HEK293 (cell line): ENCODE measurements around the gene KIF5A.
A peak's percentile ranks its signal among the peaks of the same experiment; 100 is the strongest.

ENCODE experiments used
- CTCF ChIA-PET: fragments of 350-600 bp; formaldehyde crosslinking; extraction: SDS; loops from one replicate; lab custom pipeline; 2021; ENCODE audit warnings: antibody characterized with exemption; lab: Yijun Ruan, JAX
- POLR2A ChIA-PET: fragments of 300-600 bp; formaldehyde crosslinking; extraction: SDS; loops from one replicate; lab custom pipeline; 2020; ENCODE audit warnings: antibody characterized with exemption, inconsistent platforms; lab: Yijun Ruan, JAX
- H3K27ac ChIP-seq: fragments of 200-500 bp; sonication (Bioruptor generic); 2 replicates; pipeline ENCODE4 v1.5.1; 2014; ENCODE audit warnings: low read depth, low read length, control low read depth, inconsistent platforms; ENCODE audit errors: extremely low read depth
- H3K36me3 ChIP-seq, 2 experiments: fragments of 200-500 bp in 1 of 2; sonication (Bioruptor generic) in 1 of 2; 1 replicate in 1 of 2; 2 replicates in 1 of 2; pipeline ENCODE4 v1.5.1; 2014 to 2017; ENCODE audit warnings: inconsistent platforms in 2 of 2, low read length in 2 of 2; ENCODE audit not compliant: control insufficient read depth in 2 of 2, insufficient read depth in 1 of 2
- H3K4me1 ChIP-seq: fragments of 200-500 bp; sonication (Bioruptor generic); 2 replicates; pipeline ENCODE4 v1.5.1; 2014; ENCODE audit warnings: mild to moderate bottlenecking, low read length, inconsistent platforms; ENCODE audit not compliant: control insufficient read depth, insufficient read depth
- H3K4me3 ChIP-seq: 2 replicates; pipeline ENCODE4 v1.5.1; 2011; ENCODE audit warnings: low read depth, mild to moderate bottlenecking, control low read depth, low read length, moderate library complexity
- H3K9me3 ChIP-seq: fragments of 200-500 bp; sonication (Bioruptor generic); 2 replicates; pipeline ENCODE4 v1.5.1; 2014; ENCODE audit warnings: low read depth, low read length, inconsistent platforms; ENCODE audit not compliant: control insufficient read depth, insufficient read depth
- EGR2 ChIP-seq: fragments of 450-650 bp; formaldehyde crosslinking; IDR thresholded peaks from 2 replicates; pipeline ENCODE4 v1.5.1; 2016; ENCODE audit warnings: low read depth, missing biosample characterization, missing genetic modification characterization
- GFI1B ChIP-seq: fragments of 450-650 bp; formaldehyde crosslinking; IDR thresholded peaks from 2 replicates; pipeline ENCODE4 v1.5.1; 2016; ENCODE audit warnings: missing biosample characterization, missing genetic modification characterization
- GLIS1 ChIP-seq: fragments of 450-650 bp; formaldehyde crosslinking; IDR thresholded peaks from 2 replicates; pipeline ENCODE4 v1.5.1; 2016; ENCODE audit warnings: missing biosample characterization, missing genetic modification characterization
- KLF7 ChIP-seq: fragments of 450-650 bp; formaldehyde crosslinking; IDR thresholded peaks from 2 replicates; pipeline ENCODE4 v1.5.1; 2016; ENCODE audit warnings: missing biosample characterization, missing genetic modification characterization, borderline replicate concordance
- ZBTB20 ChIP-seq: fragments of 450-650 bp; formaldehyde crosslinking; IDR thresholded peaks from 2 replicates; pipeline ENCODE4 v1.5.1; 2016; ENCODE audit warnings: missing biosample characterization, missing genetic modification characterization
- ZFHX2 ChIP-seq: fragments of 450-650 bp; formaldehyde crosslinking; conservative IDR thresholded peaks from 2 replicates; pipeline ENCODE4 v1.5.1; 2016; ENCODE audit warnings: missing biosample characterization, missing genetic modification characterization
- ZFP41 ChIP-seq: fragments of 450-650 bp; formaldehyde crosslinking; IDR thresholded peaks from 2 replicates; pipeline ENCODE4 v1.5.1; 2016; ENCODE audit warnings: missing biosample characterization, missing genetic modification characterization, borderline replicate concordance
- ZNF239 ChIP-seq: fragments of 450-650 bp; formaldehyde crosslinking; IDR thresholded peaks from 2 replicates; pipeline ENCODE4 v1.5.1; 2016; ENCODE audit warnings: missing biosample characterization, missing genetic modification characterization
- ZNF366 ChIP-seq: fragments of 450-650 bp; formaldehyde crosslinking; conservative IDR thresholded peaks from 2 replicates; pipeline ENCODE4 v1.5.1; 2016; ENCODE audit warnings: missing biosample characterization, missing genetic modification characterization
- ZNF473 ChIP-seq: fragments of 450-650 bp; formaldehyde crosslinking; IDR thresholded peaks from 2 replicates; pipeline ENCODE4 v1.5.1; 2017; ENCODE audit warnings: missing biosample characterization, missing genetic modification characterization
- ZNF600 ChIP-seq: fragments of 450-650 bp; formaldehyde crosslinking; IDR thresholded peaks from 2 replicates; pipeline ENCODE4 v1.5.1; 2016; ENCODE audit warnings: missing biosample characterization, missing genetic modification characterization
- ZNF830 ChIP-seq: fragments of 450-650 bp; IDR thresholded peaks from 2 replicates; pipeline ENCODE4 v1.5.0; 2018; ENCODE audit warnings: missing biosample characterization, missing genetic modification characterization, low read depth, mild to moderate bottlenecking, moderate library complexity
- TF ChIP-seq, protein P1 (sequence below): fragments of 450-650 bp; formaldehyde crosslinking; IDR thresholded peaks from 2 replicates; pipeline ENCODE4 v1.5.1; 2017; ENCODE audit warnings: missing biosample characterization, missing genetic modification characterization
- TF ChIP-seq, protein P2 (sequence below): fragments of 450-650 bp; formaldehyde crosslinking; IDR thresholded peaks from 2 replicates; pipeline ENCODE4 v1.5.1; 2016; ENCODE audit warnings: missing biosample characterization, missing genetic modification characterization, borderline replicate concordance
- TF ChIP-seq, protein P3 (sequence below): fragments of 450-650 bp; formaldehyde crosslinking; IDR thresholded peaks from 2 replicates; pipeline ENCODE4 v1.5.1; 2016; ENCODE audit warnings: missing biosample characterization, missing genetic modification characterization
- TF ChIP-seq, protein P4 (sequence below): fragments of 450-650 bp; formaldehyde crosslinking; IDR thresholded peaks from 2 replicates; pipeline ENCODE4 v1.5.1; 2016; ENCODE audit warnings: missing biosample characterization, missing genetic modification characterization

Gene KIF5A

DNA sequence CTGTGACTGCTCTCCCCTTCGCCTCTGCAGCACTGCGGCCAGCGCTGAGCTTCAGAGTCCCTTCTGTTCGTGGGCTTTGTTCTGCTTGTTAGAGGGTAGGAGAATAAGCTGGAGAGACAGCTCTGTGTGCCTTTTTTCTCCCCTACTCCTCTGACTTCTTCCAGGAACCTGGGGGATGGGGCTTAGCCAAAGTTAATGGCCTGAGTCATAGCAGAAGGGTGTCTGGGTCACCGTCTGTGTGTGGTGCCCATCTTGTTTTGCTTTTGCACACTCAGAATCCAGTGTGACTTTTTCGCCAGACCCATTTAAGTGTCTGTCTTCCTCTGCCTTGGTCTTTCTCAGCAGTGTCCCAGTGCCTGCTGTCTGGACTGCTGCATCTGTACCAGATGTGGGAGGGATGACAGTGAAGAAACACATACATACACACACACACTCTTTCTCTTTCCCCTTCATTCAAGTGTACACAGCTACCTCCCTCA is 3.0 kb downstream of the KIF5A start:
- CTCF ChIA-PET = interaction anchor here (1.2 to 2.2 kb wide), 3 partner anchors 31 to 173 kb away, joined by 4 to 11 read pairs (median 7); no protein-coding TSS in a partner anchor
- no peaks in the 10 kb centered on the region for H3K9me3 ChIP-seq
- POLR2A ChIA-PET = interaction anchor here (0.9 kb wide), 1 partner anchor 32 kb away, joined by 4 read pairs; no protein-coding TSS in a partner anchor
- no peaks in the 10 kb centered on the region for H3K36me3 ChIP-seq
- H3K4me3 ChIP-seq = no peak overlapping the region
- no peak for TF ChIP-seq ZNF830 (tag by site-specific recombination)
- peak; percentile 29; the same call in 1 of the 2 replicates for TF ChIP-seq EGR2 (tag by site-specific recombination)
- TF ChIP-seq ZFHX2 (tag by site-specific recombination) = 0 out of 2 replicates have a peak, but pooled peaks have one; percentile 9
- TF ChIP-seq, protein P1, sequence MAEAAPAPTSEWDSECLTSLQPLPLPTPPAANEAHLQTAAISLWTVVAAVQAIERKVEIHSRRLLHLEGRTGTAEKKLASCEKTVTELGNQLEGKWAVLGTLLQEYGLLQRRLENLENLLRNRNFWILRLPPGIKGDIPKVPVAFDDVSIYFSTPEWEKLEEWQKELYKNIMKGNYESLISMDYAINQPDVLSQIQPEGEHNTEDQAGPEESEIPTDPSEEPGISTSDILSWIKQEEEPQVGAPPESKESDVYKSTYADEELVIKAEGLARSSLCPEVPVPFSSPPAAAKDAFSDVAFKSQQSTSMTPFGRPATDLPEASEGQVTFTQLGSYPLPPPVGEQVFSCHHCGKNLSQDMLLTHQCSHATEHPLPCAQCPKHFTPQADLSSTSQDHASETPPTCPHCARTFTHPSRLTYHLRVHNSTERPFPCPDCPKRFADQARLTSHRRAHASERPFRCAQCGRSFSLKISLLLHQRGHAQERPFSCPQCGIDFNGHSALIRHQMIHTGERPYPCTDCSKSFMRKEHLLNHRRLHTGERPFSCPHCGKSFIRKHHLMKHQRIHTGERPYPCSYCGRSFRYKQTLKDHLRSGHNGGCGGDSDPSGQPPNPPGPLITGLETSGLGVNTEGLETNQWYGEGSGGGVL (tag by site-specific recombination) = peak; percentile 14; the same call in 1 of the 2 replicates
- no peak for TF ChIP-seq ZNF239
- TF ChIP-seq, protein P2, sequence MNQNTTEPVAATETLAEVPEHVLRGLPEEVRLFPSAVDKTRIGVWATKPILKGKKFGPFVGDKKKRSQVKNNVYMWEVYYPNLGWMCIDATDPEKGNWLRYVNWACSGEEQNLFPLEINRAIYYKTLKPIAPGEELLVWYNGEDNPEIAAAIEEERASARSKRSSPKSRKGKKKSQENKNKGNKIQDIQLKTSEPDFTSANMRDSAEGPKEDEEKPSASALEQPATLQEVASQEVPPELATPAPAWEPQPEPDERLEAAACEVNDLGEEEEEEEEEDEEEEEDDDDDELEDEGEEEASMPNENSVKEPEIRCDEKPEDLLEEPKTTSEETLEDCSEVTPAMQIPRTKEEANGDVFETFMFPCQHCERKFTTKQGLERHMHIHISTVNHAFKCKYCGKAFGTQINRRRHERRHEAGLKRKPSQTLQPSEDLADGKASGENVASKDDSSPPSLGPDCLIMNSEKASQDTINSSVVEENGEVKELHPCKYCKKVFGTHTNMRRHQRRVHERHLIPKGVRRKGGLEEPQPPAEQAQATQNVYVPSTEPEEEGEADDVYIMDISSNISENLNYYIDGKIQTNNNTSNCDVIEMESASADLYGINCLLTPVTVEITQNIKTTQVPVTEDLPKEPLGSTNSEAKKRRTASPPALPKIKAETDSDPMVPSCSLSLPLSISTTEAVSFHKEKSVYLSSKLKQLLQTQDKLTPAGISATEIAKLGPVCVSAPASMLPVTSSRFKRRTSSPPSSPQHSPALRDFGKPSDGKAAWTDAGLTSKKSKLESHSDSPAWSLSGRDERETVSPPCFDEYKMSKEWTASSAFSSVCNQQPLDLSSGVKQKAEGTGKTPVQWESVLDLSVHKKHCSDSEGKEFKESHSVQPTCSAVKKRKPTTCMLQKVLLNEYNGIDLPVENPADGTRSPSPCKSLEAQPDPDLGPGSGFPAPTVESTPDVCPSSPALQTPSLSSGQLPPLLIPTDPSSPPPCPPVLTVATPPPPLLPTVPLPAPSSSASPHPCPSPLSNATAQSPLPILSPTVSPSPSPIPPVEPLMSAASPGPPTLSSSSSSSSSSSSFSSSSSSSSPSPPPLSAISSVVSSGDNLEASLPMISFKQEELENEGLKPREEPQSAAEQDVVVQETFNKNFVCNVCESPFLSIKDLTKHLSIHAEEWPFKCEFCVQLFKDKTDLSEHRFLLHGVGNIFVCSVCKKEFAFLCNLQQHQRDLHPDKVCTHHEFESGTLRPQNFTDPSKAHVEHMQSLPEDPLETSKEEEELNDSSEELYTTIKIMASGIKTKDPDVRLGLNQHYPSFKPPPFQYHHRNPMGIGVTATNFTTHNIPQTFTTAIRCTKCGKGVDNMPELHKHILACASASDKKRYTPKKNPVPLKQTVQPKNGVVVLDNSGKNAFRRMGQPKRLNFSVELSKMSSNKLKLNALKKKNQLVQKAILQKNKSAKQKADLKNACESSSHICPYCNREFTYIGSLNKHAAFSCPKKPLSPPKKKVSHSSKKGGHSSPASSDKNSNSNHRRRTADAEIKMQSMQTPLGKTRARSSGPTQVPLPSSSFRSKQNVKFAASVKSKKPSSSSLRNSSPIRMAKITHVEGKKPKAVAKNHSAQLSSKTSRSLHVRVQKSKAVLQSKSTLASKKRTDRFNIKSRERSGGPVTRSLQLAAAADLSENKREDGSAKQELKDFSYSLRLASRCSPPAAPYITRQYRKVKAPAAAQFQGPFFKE = no peak
- TF ChIP-seq ZFP41 = no peak
- 0 out of 2 replicates have a peak, but pooled peaks have one; percentile 12 for TF ChIP-seq ZNF366
- TF ChIP-seq GLIS1 = peak; percentile 34
- no peak for TF ChIP-seq KLF7 (tag by site-specific recombination)
- H3K27ac ChIP-seq = no peak overlapping the region
- peaks cover 2% of the 10 kb centered on the region; the same call in 1 of the 2 replicates for H3K4me1 ChIP-seq

DNA sequence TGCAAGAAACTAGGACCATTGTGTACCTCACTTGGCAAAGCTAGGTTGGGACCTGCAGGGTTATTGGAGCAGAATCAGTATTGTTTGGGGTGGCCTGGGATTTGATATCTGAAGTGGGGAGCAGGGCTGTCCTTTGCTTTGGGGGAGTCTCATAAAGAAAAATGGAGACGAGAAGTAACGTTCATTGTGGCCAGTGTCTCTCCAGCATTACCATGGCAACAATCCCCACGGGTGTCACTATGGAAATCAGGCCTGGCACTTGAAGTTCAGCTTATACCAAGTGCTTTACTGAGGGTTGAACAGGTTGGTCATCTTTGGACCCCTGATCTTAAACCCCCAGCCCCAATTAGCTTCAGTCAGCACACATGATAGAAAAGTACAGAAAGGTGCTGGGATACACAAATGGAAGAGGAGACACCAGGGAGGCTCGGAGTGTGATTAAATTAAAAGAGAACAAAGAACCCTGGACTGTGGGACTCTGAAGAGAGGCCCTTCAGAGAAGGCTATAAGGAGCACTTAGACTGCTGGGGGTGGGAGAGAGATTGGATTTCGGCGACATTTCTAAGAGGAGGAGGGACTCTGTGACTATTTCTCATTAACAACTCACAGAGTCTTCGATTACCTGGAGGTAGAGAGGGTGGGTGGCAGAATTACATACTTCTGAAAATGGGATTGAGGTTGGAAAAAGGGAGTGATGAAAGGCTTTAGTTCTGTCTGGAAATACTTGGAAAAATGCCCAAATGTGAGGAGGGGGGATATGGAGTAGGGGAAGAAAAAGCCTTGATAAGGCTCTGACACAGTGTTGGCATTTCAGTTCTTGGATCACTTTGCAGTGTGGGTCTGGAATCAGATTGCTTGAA is 3.7 kb downstream of the KIF5A start:
- no peak overlapping the region for H3K27ac ChIP-seq
- CTCF ChIA-PET = interaction anchor here (1.2 to 2.2 kb wide), 3 partner anchors 30 to 173 kb away, joined by 4 to 11 read pairs (median 7); no protein-coding TSS in a partner anchor
- TF ChIP-seq ZBTB20 (tag by site-specific recombination) (0 out of 2 replicates have a peak, but pooled peaks have one; percentile 28), GFI1B (tag by site-specific recombination) (no peak), ZNF473 (tag by site-specific recombination) (no peak), EGR2 (tag by site-specific recombination) (peak; percentile 88), ZNF600 (tag by site-specific recombination) (0 out of 2 replicates have a peak, but pooled peaks have one; percentile 15)
- TF ChIP-seq, protein P3, sequence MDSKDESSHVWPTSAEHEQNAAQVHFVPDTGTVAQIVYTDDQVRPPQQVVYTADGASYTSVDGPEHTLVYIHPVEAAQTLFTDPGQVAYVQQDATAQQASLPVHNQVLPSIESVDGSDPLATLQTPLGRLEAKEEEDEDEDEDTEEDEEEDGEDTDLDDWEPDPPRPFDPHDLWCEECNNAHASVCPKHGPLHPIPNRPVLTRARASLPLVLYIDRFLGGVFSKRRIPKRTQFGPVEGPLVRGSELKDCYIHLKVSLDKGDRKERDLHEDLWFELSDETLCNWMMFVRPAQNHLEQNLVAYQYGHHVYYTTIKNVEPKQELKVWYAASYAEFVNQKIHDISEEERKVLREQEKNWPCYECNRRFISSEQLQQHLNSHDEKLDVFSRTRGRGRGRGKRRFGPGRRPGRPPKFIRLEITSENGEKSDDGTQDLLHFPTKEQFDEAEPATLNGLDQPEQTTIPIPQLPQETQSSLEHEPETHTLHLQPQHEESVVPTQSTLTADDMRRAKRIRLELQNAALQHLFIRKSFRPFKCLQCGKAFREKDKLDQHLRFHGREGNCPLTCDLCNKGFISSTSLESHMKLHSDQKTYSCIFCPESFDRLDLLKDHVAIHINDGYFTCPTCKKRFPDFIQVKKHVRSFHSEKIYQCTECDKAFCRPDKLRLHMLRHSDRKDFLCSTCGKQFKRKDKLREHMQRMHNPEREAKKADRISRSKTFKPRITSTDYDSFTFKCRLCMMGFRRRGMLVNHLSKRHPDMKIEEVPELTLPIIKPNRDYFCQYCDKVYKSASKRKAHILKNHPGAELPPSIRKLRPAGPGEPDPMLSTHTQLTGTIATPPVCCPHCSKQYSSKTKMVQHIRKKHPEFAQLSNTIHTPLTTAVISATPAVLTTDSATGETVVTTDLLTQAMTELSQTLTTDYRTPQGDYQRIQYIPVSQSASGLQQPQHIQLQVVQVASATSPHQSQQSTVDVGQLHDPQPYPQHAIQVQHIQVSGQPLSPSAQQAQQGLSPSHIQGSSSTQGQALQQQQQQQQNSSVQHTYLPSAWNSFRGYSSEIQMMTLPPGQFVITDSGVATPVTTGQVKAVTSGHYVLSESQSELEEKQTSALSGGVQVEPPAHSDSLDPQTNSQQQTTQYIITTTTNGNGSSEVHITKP (tag by site-specific recombination) = peak; percentile 95
- TF ChIP-seq, protein P4, sequence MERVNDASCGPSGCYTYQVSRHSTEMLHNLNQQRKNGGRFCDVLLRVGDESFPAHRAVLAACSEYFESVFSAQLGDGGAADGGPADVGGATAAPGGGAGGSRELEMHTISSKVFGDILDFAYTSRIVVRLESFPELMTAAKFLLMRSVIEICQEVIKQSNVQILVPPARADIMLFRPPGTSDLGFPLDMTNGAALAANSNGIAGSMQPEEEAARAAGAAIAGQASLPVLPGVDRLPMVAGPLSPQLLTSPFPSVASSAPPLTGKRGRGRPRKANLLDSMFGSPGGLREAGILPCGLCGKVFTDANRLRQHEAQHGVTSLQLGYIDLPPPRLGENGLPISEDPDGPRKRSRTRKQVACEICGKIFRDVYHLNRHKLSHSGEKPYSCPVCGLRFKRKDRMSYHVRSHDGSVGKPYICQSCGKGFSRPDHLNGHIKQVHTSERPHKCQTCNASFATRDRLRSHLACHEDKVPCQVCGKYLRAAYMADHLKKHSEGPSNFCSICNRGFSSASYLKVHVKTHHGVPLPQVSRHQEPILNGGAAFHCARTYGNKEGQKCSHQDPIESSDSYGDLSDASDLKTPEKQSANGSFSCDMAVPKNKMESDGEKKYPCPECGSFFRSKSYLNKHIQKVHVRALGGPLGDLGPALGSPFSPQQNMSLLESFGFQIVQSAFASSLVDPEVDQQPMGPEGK (tag by site-specific recombination) = peak; percentile 24; the same call in 1 of the 2 replicates
- TF ChIP-seq, protein P1 (tag by site-specific recombination) = peak; percentile 67

More for the DNA sequence above, 3.7 kb downstream of the KIF5A start:
- Histone ChIP-seq H3K4me1 (peaks cover 2% of the 10 kb centered on the region; the same call in 1 of the 2 replicates), H3K36me3 (no peaks in the 10 kb centered on the region), H3K4me3 (no peak overlapping the region), H3K9me3 (no peaks in the 10 kb centered on the region)
- POLR2A ChIA-PET = no interaction called here
